HG02884 (cell line): ENCODE measurements around the gene CELF2.

Experiments used
- ATAC-seq: cut with Tn5 transposase; IDR thresholded peaks from one replicate; pipeline ENCODE4 v1.9.1; 2021; ENCODE audit warnings: mild to moderate bottlenecking, moderate library complexity; ENCODE audit not compliant: unreplicated experiment

CELF2 gene

GRCh38 chr10:11020548-11020942 is 2.9 kb downstream of the CELF2 start:
- no peak for ATAC-seq

GRCh38 chr10:11022213-11022612 is 4.5 kb downstream of the CELF2 start:
- no peak for ATAC-seq

- ATAC-seq: no peak
Observed at GRCh38 chr10:11023009-11023953, 5.6 kb downstream of the CELF2 start.

- no peak for ATAC-seq
Observed at GRCh38 chr10:11024596-11024995, 6.9 kb downstream of the CELF2 start.

- no peak for ATAC-seq
Observed at GRCh38 chr10:11025978-11026377, 8.3 kb downstream of the CELF2 start.

DNA sequence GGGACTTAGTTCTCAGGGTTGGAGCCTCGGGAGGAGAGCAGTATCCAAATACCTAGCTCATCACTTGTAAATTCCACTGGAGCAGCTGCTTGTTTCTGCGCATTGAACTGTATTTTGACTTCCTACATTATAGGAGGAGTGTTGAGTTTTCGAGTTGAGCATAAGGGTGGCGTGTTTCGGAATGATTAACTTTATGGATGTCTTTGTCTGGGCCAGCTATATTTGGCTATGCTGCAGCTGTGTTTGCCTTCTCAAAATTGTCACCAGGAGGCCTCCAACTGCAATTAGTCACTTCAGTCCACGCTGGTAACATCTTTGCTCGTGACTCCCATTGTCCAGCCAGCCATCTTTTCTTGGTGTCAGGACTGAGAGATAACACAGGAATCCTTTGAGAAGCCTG is 9.1 kb downstream of the CELF2 start:
- no peak for ATAC-seq

- no peak for ATAC-seq
Observed at GRCh38 chr10:11034762-11035161, 17.1 kb downstream of the CELF2 start.

DNA sequence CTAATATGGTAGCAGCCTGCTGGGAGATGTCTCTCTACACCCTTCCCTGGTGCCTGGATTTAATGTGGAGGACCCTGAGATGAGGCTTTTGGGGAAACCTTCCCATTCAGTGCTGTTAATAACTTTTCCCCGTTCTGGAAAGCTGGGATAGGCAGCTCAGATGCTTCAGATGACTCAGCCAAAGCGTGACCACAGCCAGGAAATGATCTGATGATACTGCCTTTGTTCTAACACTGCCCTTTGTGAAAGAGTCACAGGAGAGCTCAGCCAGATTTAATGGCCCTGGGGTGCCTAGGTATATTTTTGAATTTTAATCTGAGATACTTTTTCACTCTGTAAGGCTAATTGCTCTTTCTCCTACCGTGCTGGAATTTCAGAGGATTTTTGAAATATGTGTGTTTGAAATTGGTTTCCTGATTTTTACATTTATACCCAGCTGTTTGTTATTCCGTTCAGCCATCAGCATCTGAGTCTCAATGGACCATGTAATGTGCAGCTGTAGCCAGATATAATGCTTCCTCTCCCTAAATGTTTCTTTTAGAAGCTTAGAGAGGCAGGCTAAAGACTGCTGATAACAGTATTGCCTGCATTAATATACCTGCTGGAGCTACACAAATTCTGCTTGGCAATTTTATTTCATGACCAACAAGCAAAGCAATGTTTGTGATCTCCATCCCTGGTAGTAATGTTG is 17.8 kb downstream of the CELF2 start:
- no peak for ATAC-seq

- no peak for ATAC-seq
Observed at GRCh38 chr10:11036424-11037011, 18.8 kb downstream of the CELF2 start.

- no peak for ATAC-seq
Observed at GRCh38 chr10:11037991-11038390, 20.3 kb downstream of the CELF2 start.

DNA sequence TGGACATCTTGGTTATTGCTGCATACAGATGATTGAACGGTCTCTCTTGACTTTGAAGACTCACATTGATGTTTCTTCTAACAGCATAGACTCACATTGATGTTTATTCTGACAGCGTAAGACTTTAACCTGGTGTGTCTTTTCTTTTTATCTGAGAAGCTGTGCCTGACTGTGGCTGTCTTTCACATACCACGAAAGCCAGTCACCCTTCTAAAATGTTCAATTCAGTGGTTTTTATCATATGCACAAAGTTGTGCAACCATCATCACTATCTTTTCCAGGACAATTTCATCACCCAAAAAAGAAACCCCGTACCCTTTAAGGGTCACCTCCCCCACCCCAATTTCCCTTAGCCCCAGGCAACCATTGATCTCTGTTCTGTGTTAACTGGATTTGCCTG is 24.7 kb downstream of the CELF2 start:
- ATAC-seq: no peak

GRCh38 chr10:11043039-11043438 is 25.4 kb downstream of the CELF2 start:
- ATAC-seq: no peak

DNA sequence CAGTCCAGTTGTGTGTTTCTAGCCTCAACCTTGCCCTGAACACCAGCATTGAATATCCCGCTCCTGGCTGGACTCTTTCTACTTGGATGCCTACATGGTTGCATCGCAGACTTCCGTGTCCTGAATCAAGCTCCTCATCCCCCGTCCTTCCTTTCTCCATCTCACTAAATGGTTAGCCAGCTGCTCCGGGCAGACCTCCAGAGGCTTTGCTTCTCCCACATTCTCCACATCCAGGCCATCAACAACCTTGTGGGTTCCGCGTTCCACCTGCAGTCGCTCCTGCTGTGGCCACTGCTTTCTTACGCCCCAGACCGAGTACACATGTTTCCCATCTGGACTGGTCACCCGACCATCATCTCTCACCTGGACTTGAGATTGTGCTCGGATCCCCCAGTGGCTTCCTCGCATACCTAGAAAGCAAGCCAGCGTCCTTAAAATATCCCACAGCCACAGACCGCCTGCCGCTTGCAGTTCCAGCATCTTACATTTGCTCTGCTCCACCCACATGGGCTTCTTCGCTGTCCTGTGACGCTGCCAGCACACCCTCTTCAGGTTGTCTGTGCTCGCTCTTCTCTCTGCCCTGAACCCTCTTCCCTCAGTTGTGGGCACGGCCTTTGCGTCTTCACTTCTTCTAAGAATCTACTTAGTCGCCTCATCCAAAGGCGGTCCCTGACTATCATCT is 25.9 kb downstream of the CELF2 start:
- ATAC-seq: no peak

DNA sequence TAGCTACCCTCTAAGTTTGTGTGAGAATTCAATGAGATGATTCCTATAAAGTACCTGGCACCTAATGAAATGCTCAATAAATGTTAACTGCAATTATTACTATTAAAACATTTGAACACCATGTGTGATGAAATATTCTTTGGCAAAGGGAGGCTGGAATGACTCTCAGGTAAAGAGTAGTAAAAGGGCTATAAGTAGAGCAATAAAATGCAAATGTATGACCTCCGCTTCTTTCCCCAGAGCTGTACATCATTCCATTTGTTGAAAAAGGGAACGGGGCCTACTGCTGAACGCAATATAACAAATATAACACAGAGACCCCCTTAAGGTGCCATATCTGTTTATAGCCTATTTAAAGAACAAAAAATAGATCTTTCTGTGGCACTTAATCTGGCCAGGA is 27.8 kb downstream of the CELF2 start:
- ATAC-seq: no peak

DNA sequence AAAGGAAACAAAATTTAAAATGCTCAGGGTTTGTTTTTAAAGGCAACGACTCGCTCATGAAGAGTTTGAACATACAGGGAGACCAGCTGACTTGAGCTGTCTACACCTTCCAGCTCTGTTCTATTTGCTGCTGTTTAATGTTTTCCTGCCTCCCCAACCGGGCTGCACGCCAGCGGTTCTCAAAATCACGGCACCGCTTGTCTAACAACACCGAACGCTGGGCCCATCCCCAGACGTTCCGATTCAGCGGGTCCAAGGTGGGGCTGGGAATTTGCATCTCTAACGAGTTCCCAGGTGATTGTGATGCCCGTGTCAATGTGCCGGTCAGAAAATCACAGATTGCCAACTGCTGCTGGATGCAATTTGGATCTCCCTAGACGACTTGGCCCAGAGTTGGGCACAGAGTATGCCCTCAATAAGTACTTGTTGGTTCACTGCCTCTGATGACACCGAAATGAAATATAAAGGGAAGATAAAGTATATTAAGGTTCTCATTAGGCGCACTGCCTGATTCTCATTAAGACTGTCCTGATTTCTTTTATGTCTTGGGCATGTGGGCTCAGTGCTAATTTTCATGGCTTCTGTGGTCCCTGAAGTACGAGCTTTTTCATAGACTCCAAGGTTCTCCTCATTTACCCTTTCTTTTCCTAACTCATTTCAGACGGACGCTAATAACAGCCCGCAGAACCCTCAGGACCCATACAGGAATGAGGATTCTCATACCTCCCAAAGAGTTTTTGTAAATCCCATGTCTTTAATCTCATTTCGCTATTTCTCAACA is 28.5 kb downstream of the CELF2 start:
- no peak for ATAC-seq

GRCh38 chr10:11046776-11047160 is 29.1 kb downstream of the CELF2 start:
- no peak for ATAC-seq

DNA sequence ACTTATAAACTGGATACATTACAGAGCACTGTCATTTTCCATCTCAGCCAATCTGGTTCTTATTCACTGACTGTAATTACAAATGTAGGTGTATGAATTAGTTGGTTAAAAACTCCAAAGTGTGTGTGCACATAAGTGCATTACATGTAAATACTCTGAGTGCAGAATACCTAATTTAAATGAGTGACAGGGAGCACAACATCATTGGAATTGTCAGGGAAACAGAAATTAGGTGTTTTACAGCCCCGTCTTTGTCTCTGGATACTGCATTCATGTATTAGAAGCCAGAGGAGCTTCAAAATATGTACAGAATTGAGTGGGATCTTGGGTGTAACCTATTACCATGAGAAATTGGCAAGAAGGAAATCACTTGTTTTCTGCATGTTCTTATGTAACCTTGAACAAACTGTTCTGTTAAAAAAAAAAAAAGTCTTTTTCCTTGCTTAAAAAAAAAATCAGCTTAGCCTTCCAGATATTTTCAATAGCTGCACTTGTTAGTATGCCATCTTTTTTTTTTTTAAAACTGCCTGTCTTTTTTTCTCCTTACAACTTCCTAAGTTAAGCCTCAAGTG is 31.1 kb downstream of the CELF2 start:
- ATAC-seq: no peak

GRCh38 chr10:11049806-11050205 is 32.1 kb downstream of the CELF2 start:
- ATAC-seq: no peak

DNA sequence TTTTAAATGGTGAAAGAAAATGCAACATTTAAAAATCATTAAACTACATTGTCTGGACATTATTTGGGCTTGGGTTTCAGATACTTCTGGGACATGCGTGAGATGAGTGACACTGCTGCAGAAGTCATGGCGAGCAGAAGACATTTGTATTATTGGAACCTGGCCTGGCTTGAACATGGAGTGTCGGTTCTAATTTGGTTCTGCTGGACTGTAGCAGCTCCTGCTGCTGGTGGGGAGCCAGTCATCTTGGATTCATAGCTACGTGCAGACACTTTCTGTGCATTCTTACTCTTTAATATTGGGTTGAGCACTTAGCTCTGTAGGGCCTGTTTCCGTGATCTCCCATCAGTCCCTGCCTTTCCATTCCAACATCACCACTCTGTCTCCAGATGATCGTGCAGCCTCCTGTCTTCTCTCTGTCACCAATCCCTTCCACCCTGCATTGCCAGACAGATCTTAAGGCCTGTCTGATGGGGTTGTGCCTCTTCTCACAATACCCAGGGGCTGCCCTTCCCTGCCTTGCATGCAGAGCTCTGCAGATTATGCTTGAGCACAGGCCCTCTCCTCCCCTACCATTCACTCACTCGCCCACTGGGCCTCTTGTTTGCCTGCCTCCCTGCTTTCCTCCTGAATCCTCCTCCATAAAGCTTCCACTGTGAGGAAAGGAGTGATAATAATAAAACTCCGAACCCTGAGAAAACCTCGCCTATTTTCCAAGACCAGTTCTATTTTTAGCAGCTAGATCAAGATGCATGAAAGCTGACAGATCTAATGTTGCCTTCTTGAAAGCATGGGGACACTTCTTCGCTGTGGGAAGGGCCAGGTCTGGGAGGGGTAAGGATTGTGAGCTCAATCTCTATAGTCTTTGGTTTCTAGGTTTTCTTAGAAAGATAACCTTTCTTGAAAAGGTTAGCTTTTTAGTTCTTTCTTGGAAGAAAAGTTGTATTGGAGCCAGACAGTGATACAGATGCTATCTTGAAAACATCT is 32.9 kb downstream of the CELF2 start:
- no peak for ATAC-seq
